Stimulated activated CD8-positive, alpha-beta memory T cell treated with anti-CD3 and anti-CD28 coated beads, Interleukin-12 subunit alpha, Interleukin-12 subunit beta, amount 100 ng/mL, for 24 hours (primary cell): ENCODE data around the gene NUDT14.

Experiments used
- DNase-seq: peaks from one replicate; pipeline ENCODE4 v3.0.0-alpha.2; 2020; ENCODE audit errors: extremely low read depth

NUDT14 gene

GRCh38 chr14:105132921-105133654 lies 48.0 kb downstream of the NUDT14 start:
- no peak for DNase-seq

DNA sequence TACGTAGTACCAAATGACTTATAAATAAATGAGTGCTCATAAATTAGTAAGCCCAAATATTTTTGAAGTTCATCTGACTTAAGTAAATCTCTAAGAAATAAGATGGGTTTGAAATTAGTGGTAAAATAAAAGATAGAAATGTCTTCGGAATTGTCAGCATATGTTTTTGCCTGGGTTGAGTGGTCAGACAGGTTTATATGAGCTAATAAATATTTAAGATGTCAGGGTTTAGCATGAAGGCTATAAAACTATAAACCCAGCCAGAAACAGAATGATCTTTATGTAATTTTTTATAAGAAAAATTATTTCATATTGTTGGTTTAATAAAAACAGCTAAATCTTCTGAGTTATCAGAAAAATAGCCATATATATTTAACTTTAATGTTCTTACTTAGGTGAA lies 49.9 kb downstream of the NUDT14 start:
- no peak for DNase-seq

GRCh38 chr14:105128059-105128458 lies 53.1 kb downstream of the NUDT14 start:
- no peak for DNase-seq

- DNase-seq: no peak
Measured at GRCh38 chr14:105126981-105127329, 54.2 kb downstream of the NUDT14 start.

DNA sequence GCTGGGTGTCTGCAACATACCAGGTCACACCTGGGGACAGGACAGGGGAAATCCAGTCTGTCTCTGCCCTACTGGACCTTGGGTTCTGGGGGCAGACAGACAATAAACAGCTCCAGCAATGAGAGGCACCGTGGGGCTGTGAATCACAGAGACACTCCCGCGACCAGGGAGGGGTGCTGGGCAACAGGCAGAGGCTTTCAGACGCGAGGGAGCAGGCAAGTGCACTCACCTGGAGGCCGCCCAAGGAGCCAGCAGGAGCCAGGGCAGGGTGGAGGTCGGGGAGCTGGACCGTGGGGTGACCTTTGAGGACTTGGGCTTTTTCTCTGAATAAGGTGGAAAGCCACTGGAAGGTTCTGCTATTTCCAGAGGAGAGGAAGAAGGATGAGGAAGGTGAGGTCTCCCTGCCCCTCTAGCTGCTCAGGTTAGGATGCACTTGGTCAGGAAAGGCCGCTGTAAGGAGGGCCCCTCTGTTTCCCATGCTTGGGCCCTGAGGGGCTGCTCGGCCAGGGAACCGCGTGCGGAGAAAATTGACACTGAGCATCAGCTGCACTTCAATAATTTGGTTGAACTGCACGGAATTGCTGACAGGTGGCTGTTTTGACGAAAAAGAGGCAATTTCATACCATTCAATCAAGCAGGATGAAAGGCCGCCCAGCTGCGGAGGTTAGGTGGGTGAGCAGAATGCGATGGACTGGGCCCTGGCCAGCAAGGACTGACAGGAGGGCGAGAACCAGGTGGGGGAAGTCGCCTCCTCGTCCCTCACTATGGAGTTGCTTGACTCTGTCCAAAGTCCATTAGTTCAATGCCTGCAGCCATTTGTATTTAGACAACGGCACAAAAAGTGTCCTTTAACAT lies 54.8 kb downstream of the NUDT14 start:
- DNase-seq: no peak

DNA sequence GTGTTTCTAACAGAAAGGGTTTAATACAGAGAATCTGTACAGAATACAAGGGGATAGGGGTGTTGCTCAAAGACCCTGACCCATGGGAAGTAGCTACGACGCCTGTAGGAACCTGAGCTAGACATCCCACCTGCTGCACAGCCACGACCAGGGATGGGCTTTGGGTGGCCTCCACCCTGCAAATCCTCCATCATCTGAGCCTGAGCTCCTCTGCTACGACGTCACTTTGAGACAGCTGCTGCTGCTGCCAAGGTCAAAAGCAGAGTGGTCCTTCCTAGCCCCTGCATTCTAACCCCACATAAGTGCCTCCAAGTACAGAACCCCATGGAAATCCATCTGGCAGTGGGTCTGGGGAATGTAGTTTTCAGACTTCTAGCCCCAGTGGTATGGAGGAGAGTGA lies 56.3 kb downstream of the NUDT14 start:
- no peak for DNase-seq

- DNase-seq: no peak
Measured at GRCh38 chr14:105123981-105124765, 56.9 kb downstream of the NUDT14 start.

GRCh38 chr14:105123064-105123665 lies 57.9 kb downstream of the NUDT14 start:
- DNase-seq: no peak
